Bronchial epithelial cell (primary cell): ENCODE measurements around the gene CEBPE. TPM values are rescaled to one million over a fixed set of nuclear protein-coding genes. Genes with fewer than 3 reads are reported as not detected.

Experiments
- DNase-seq: peaks from one replicate; pipeline ENCODE4 v3.0.0-alpha.2; 2010; ENCODE audit warnings: low read depth
- FAIRE-seq: peaks from 2 replicates; lab custom pipeline; 2011; peaks lifted over from hg19 to GRCh38; lab: Jason Lieb, UNC
- H3K27me3 ChIP-seq: 2 replicates; pipeline ENCODE4 v1.5.1; 2011; ENCODE audit warnings: low read length; ENCODE audit not compliant: control insufficient read depth, insufficient read depth
- H3K36me3 ChIP-seq: 2 replicates; pipeline ENCODE4 v1.5.1; 2011; ENCODE audit warnings: low read length; ENCODE audit not compliant: control insufficient read depth, insufficient read depth
- H3K4me3 ChIP-seq: 2 replicates; pipeline ENCODE4 v1.5.1; 2011; ENCODE audit warnings: mild to moderate bottlenecking, low read depth, low read length, control low read depth
- CTCF ChIP-seq: IDR thresholded peaks from 2 replicates; pipeline ENCODE4 v1.5.1; 2011; ENCODE audit warnings: mild to moderate bottlenecking, moderate library complexity, low read length, control low read depth, inconsistent platforms; ENCODE audit not compliant: insufficient read depth, severe bottlenecking
- total RNA-seq: library from RNA; depleted of rRNA; stranded (reverse); fragments of >200 nt; gene quantifications from 2 replicates; pipeline ENCODE4 v1.2.1, GENCODE V29; 2014

The CEBPE gene
- not detected in 2 replicates for total RNA-seq

- no peak for DNase-seq
- no peak for FAIRE-seq
- Histone ChIP-seq H3K27me3 (no peaks in the 10 kb centered on the region), H3K4me3 (no peak within 1 kb of the TSS), H3K36me3 (no peaks in the 10 kb centered on the region)
- TF ChIP-seq CTCF: no peak
Measured at GRCh38 chr14:23118506-23119362, at the start of gene CEBPE. CEBPE (minus strand) TSS chr14:23119255; CDS start chr14:23119091, 164 bp downstream.

- DNase-seq: no peak
- no peaks in the 10 kb centered on the region for H3K27me3 ChIP-seq
- no peak for FAIRE-seq
- H3K36me3 ChIP-seq: no peaks in the 10 kb centered on the region
- TF ChIP-seq CTCF: no peak
- no peak overlapping the region for H3K4me3 ChIP-seq
Measured at GRCh38 chr14:23168246-23168645, 49.2 kb upstream of the CEBPE start.

GRCh38 chr14:23167116-23167847 is 48.2 kb upstream of the CEBPE start:
- TF ChIP-seq CTCF: no peak
- H3K36me3 ChIP-seq: no peaks in the 10 kb centered on the region
- H3K4me3 ChIP-seq: no peak overlapping the region
- H3K27me3 ChIP-seq: no peaks in the 10 kb centered on the region
- FAIRE-seq (no peak), DNase-seq (no peak)

- FAIRE-seq: no peak
- no peak for DNase-seq
- H3K36me3 ChIP-seq: no peaks in the 10 kb centered on the region
- no peak overlapping the region for H3K4me3 ChIP-seq
- H3K27me3 ChIP-seq: no peaks in the 10 kb centered on the region
- no peak for TF ChIP-seq CTCF
Measured at GRCh38 chr14:23164949-23165348, 45.9 kb upstream of the CEBPE start.

- no peak for DNase-seq
- no peak overlapping the region for H3K4me3 ChIP-seq
- no peak for TF ChIP-seq CTCF
- FAIRE-seq: no peak
- H3K27me3 ChIP-seq: no peaks in the 10 kb centered on the region
- H3K36me3 ChIP-seq: no peaks in the 10 kb centered on the region
Measured at GRCh38 chr14:23164250-23164649, 45.2 kb upstream of the CEBPE start.
